Loucy (cell line): Measurements from ENCODE around the gene GRIN3B.

Source experiments
- H2AFZ ChIP-seq: fragments of 200-600 bp; sonication (generic); 2 replicates; pipeline ENCODE4 v1.6.0; 2016; ENCODE audit warnings: antibody characterized with exemption, mild to moderate bottlenecking, low read length, moderate library complexity
- H3F3A ChIP-seq: fragments of 200-600 bp; 2 replicates; pipeline ENCODE4 v1.6.0; 2016; ENCODE audit warnings: antibody characterized with exemption, low read depth, mild to moderate bottlenecking
- H3K27me3 ChIP-seq: fragments of 200-600 bp; sonication (generic); 2 replicates; pipeline ENCODE4 v1.6.1; 2014; ENCODE audit warnings: low read length, mild to moderate bottlenecking; ENCODE audit not compliant: insufficient read depth, poor library complexity, severe bottlenecking
- H3K36me3 ChIP-seq: fragments of 200-600 bp; sonication (generic); 2 replicates; pipeline ENCODE4 v1.6.1; 2016; ENCODE audit warnings: low read length; ENCODE audit not compliant: insufficient read depth
- H3K4me1 ChIP-seq: fragments of 200-600 bp; sonication (generic); 2 replicates; pipeline ENCODE4 v1.5.1; 2014; ENCODE audit warnings: low read length, mild to moderate bottlenecking; ENCODE audit not compliant: insufficient read depth, poor library complexity, severe bottlenecking
- H3K4me2 ChIP-seq: fragments of 200-600 bp; sonication (generic); 2 replicates; pipeline ENCODE4 v1.6.0; 2014; ENCODE audit warnings: antibody characterized with exemption, low read length, low read depth, mild to moderate bottlenecking; ENCODE audit not compliant: poor library complexity, severe bottlenecking
- H3K4me3 ChIP-seq: fragments of 200-600 bp; sonication (generic); 2 replicates; pipeline ENCODE4 v1.5.1; 2014; ENCODE audit warnings: low read length, mild to moderate bottlenecking, mixed read lengths; ENCODE audit not compliant: poor library complexity, severe bottlenecking
- H3K79me2 ChIP-seq: fragments of 200-600 bp; sonication (generic); 2 replicates; pipeline ENCODE4 v1.6.1; 2014; ENCODE audit warnings: low read length; ENCODE audit not compliant: insufficient read depth
- H3K9ac ChIP-seq: fragments of 200-600 bp; sonication (generic); 2 replicates; pipeline ENCODE4 v1.6.0; 2014; ENCODE audit warnings: mild to moderate bottlenecking, low read depth, low read length, moderate library complexity; ENCODE audit not compliant: poor library complexity, severe bottlenecking
- H3K9me2 ChIP-seq: fragments of 200-600 bp; sonication (generic); replicated peaks from 2 replicates; pipeline ENCODE4 v1.6.1; 2016; ENCODE audit warnings: low read depth, low read length, mixed read lengths
- H3K9me3 ChIP-seq: fragments of 200-600 bp; sonication (generic); 2 replicates; pipeline ENCODE4 v1.6.1; 2014; ENCODE audit warnings: mild to moderate bottlenecking, antibody characterized with exemption, low read length, low read depth; ENCODE audit not compliant: insufficient read depth
- H4K20me1 ChIP-seq: fragments of 200-600 bp; sonication (generic); 2 replicates; pipeline ENCODE4 v1.6.0; 2014; ENCODE audit warnings: antibody characterized with exemption, low read length, mild to moderate bottlenecking; ENCODE audit not compliant: insufficient read depth, poor library complexity, severe bottlenecking
- CTCF ChIP-seq: fragments of 200-600 bp; sonication (generic); conservative IDR thresholded peaks from 2 replicates; pipeline ENCODE4 v1.5.1; 2014; ENCODE audit warnings: mild to moderate bottlenecking, antibody characterized with exemption, low read length
- EZH2phosphoT487 ChIP-seq: fragments of 200-600 bp; IDR thresholded peaks from 2 replicates; pipeline ENCODE4 v1.6.1; 2018; ENCODE audit warnings: antibody characterized with exemption, mild to moderate bottlenecking, moderate library complexity, borderline replicate concordance

Gene GRIN3B

GRCh38 chr19:1046836-1047695 is 46.8 kb downstream of the GRIN3B start:
- H3K36me3 ChIP-seq = no peaks in the 10 kb centered on the region
- no peak overlapping the region for H3K4me3 ChIP-seq
- H3K9me3 ChIP-seq = no peaks in the 10 kb centered on the region
- no peak overlapping the region for H2AFZ ChIP-seq
- H4K20me1 ChIP-seq = no peaks in the 10 kb centered on the region
- no peaks in the 10 kb centered on the region for H3K79me2 ChIP-seq
- H3K4me2 ChIP-seq = no peak overlapping the region
- H3K9me2 ChIP-seq = no peaks in the 10 kb centered on the region
- H3K9ac ChIP-seq = no peak overlapping the region
- no peaks in the 10 kb centered on the region for H3K27me3 ChIP-seq
- H3F3A ChIP-seq = no peaks in the 10 kb centered on the region
- TF ChIP-seq CTCF (no peak), EZH2phosphoT487 (no peak)
- no peaks in the 10 kb centered on the region for H3K4me1 ChIP-seq

- no peaks in the 10 kb centered on the region for H3K9me2 ChIP-seq
- H4K20me1 ChIP-seq = no peaks in the 10 kb centered on the region
- no peak for TF ChIP-seq EZH2phosphoT487
- TF ChIP-seq CTCF = no peak
- no peak overlapping the region for H2AFZ ChIP-seq
- no peaks in the 10 kb centered on the region for H3K27me3 ChIP-seq
- H3K4me3 ChIP-seq = no peak overlapping the region
- H3F3A ChIP-seq = no peaks in the 10 kb centered on the region
- H3K4me2 ChIP-seq = no peak overlapping the region
- no peaks in the 10 kb centered on the region for H3K79me2 ChIP-seq
- no peak overlapping the region for H3K9ac ChIP-seq
- H3K4me1 ChIP-seq = no peaks in the 10 kb centered on the region
- no peaks in the 10 kb centered on the region for H3K36me3 ChIP-seq
- no peaks in the 10 kb centered on the region for H3K9me3 ChIP-seq
Observed at GRCh38 chr19:1047696-1048147, 47.5 kb downstream of the GRIN3B start.

GRCh38 chr19:1049106-1049505 is 48.9 kb downstream of the GRIN3B start:
- no peak overlapping the region for H2AFZ ChIP-seq
- no peaks in the 10 kb centered on the region for H4K20me1 ChIP-seq
- H3K27me3 ChIP-seq = no peaks in the 10 kb centered on the region
- H3K9ac ChIP-seq = no peak overlapping the region
- no peaks in the 10 kb centered on the region for H3K9me2 ChIP-seq
- no peaks in the 10 kb centered on the region for H3K79me2 ChIP-seq
- no peaks in the 10 kb centered on the region for H3K4me1 ChIP-seq
- H3K4me2 ChIP-seq = no peak overlapping the region
- H3F3A ChIP-seq = no peaks in the 10 kb centered on the region
- H3K9me3 ChIP-seq = no peaks in the 10 kb centered on the region
- no peaks in the 10 kb centered on the region for H3K36me3 ChIP-seq
- H3K4me3 ChIP-seq = no peak overlapping the region
- no peak for TF ChIP-seq CTCF
